OCI-LY3 (cell line): ENCODE data around the gene ATP10A.

Source experiments
- CTCF ChIP-seq: fragments of 200-600, 300-600 bp; sonication (generic); IDR thresholded peaks from 2 replicates; pipeline ENCODE4 v1.5.1; 2014; ENCODE audit warnings: antibody characterized with exemption, low read length, low read depth
- EZH2phosphoT487 ChIP-seq: fragments of 200-600 bp; shearing (Covaris generic); IDR thresholded peaks from 2 replicates; pipeline ENCODE4 v1.6.1; 2018; ENCODE audit warnings: antibody characterized with exemption, mixed run types, low read depth

DNA sequence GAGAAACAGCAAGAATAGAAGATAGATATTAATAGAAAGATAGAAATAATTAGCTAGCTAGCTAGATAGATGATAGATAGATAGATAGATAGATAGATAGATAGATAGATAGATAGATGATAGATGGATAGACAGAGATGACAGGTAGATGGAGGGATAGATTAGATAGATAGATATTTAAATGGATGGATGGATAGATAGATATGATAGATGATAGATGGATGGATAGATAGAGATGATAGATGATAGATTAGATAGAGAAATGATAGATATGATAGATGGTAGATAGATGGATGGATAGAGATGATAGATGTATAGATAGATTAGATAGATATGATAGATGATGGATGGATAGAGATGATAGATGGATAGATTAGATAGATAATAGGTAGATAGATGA lies 8.3 kb upstream of the ATP10A start:
- TF ChIP-seq CTCF (no peak), EZH2phosphoT487 (no peak)
